Natural killer cell treated with Interleukin-12 subunit alpha and Interleukin-12 subunit beta and Interleukin-15 and Interleukin-18, amount 100 ng/mL, for 72 hours (primary cell): Measurements from ENCODE around the gene SLC2A3. TPM values are rescaled to one million over a fixed set of nuclear protein-coding genes. Genes with fewer than 3 reads are reported as not detected.
"Not testable (repeated sequence)": the region's sequence is repeated elsewhere in the genome, so short reads cannot be mapped to it uniquely, and the experiment has no call there.

Experiments used
- ATAC-seq, 2 donors: fragments of 150-1000 bp; cut with Tn5 transposase in 1 of 2; sonication (Bioruptor Pico), chemical (Tn5 transposase) in 1 of 2; 2 replicates each; pipeline ENCODE4 v1.10.0; 2021
- DNase-seq: peaks from one replicate; pipeline ENCODE4 v3.0.0; 2022; ENCODE audit warnings: low spot score
- H3K27ac Mint-ChIP-seq, 2 donors: 1 replicate in 1 of 2; 2 replicates in 1 of 2; pipeline ENCODE4 v1.8.0; 2022; ENCODE audit warnings: mixed read lengths in 2 of 2, mild to moderate bottlenecking in 1 of 2, moderate library complexity in 1 of 2
- H3K27me3 Mint-ChIP-seq, 2 donors: 1 replicate in 1 of 2; 2 replicates in 1 of 2; pipeline ENCODE4 v1.8.0; 2022; ENCODE audit warnings: mixed read lengths in 2 of 2
- H3K36me3 Mint-ChIP-seq: one replicate; pipeline ENCODE4 v1.8.0; 2022; ENCODE audit warnings: mixed read lengths
- H3K4me1 Mint-ChIP-seq, 2 donors: 1 replicate in 1 of 2; 2 replicates in 1 of 2; pipeline ENCODE4 v1.8.0; 2022; ENCODE audit warnings: low read depth in 2 of 2, mixed read lengths in 2 of 2, mild to moderate bottlenecking in 1 of 2
- H3K4me3 Mint-ChIP-seq: one replicate; pipeline ENCODE4 v1.8.0; 2022; ENCODE audit warnings: mixed read lengths
- H3K9me3 Mint-ChIP-seq: 2 replicates; pipeline ENCODE4 v1.8.0; 2022; ENCODE audit warnings: mixed read lengths
- total RNA-seq, 2 donors: library from RNA; stranded (reverse); gene quantifications; one replicate each; pipeline ENCODE4 v1.2.3, GENCODE V29; 2022

SLC2A3 gene
- total RNA-seq, result 100 to 1,000 TPM; 250 to 356 TPM

- DNase-seq (peak; percentile 75), ATAC-seq (peak; percentile 82 to 87)
- H3K4me3 Mint-ChIP-seq, result no peak within 1 kb of the TSS
- H3K4me1 Mint-ChIP-seq, result peaks cover 15 to 16% of the 10 kb centered on the region in 2 donors
- H3K27me3 Mint-ChIP-seq, result no peaks in the 10 kb centered on the region
- H3K36me3 Mint-ChIP-seq, result peaks cover 8% of the 10 kb centered on the region
- no peak within 1 kb of the TSS for H3K27ac Mint-ChIP-seq
- H3K9me3 Mint-ChIP-seq, result no peaks in the 10 kb centered on the region
Observed at GRCh38 chr12:7935590-7936581, at the start of gene SLC2A3. SLC2A3 (minus strand) TSS chr12:7936187; CDS start chr12:7936034, 153 bp downstream.

GRCh38 chr12:7984900-7985299 is 48.9 kb upstream of the SLC2A3 start:
- peaks cover 2 to 3% of the 10 kb centered on the region in 2 donors for H3K4me1 Mint-ChIP-seq
- H3K9me3 Mint-ChIP-seq, result no peaks in the 10 kb centered on the region
- DNase-seq (no peak), ATAC-seq (no peak)
- peak overlapping the region in 1 of 2 donors; percentile 61 for H3K27ac Mint-ChIP-seq
- H3K36me3 Mint-ChIP-seq, result no peaks in the 10 kb centered on the region
- no peaks in the 10 kb centered on the region for H3K27me3 Mint-ChIP-seq
- H3K4me3 Mint-ChIP-seq, result no peak overlapping the region

- H3K36me3 Mint-ChIP-seq, H3K4me1 Mint-ChIP-seq, ATAC-seq, H3K27me3 Mint-ChIP-seq, H3K9me3 Mint-ChIP-seq, H3K4me3 Mint-ChIP-seq, DNase-seq: not testable (repeated sequence)
- H3K27ac Mint-ChIP-seq, result peak overlapping the region in 1 of 2 donors; percentile 32
Observed at GRCh38 chr12:7983460-7983859, 47.5 kb upstream of the SLC2A3 start.

GRCh38 chr12:7983019-7983418 is 47.0 kb upstream of the SLC2A3 start:
- H3K4me1 Mint-ChIP-seq, H3K4me3 Mint-ChIP-seq, H3K36me3 Mint-ChIP-seq, H3K27me3 Mint-ChIP-seq, H3K27ac Mint-ChIP-seq, H3K9me3 Mint-ChIP-seq, ATAC-seq, DNase-seq: not testable (repeated sequence)

GRCh38 chr12:7982332-7982735 is 46.3 kb upstream of the SLC2A3 start:
- H3K9me3 Mint-ChIP-seq, H3K36me3 Mint-ChIP-seq, H3K4me3 Mint-ChIP-seq, DNase-seq, H3K27me3 Mint-ChIP-seq, ATAC-seq, H3K4me1 Mint-ChIP-seq: not testable (repeated sequence)
- H3K27ac Mint-ChIP-seq, result peak overlapping the region in 1 of 2 donors; percentile 70

GRCh38 chr12:7981446-7981845 is 45.5 kb upstream of the SLC2A3 start:
- Mint-ChIP-seq H3K27me3 (no peaks in the 10 kb centered on the region), H3K36me3 (no peaks in the 10 kb centered on the region), H3K4me1 (no peaks in the 10 kb centered on the region), H3K27ac (no peak overlapping the region), H3K4me3 (no peak overlapping the region), H3K9me3 (no peaks in the 10 kb centered on the region)
- DNase-seq (no peak), ATAC-seq (no peak)

GRCh38 chr12:7977351-7978124 is 41.6 kb upstream of the SLC2A3 start:
- DNase-seq, H3K27me3 Mint-ChIP-seq, ATAC-seq, H3K4me3 Mint-ChIP-seq, H3K36me3 Mint-ChIP-seq, H3K4me1 Mint-ChIP-seq, H3K9me3 Mint-ChIP-seq: not testable (repeated sequence)
- peak overlapping the region in 1 of 2 donors; percentile 17 for H3K27ac Mint-ChIP-seq

- no peaks in the 10 kb centered on the region for H3K27me3 Mint-ChIP-seq
- H3K9me3 Mint-ChIP-seq, result no peaks in the 10 kb centered on the region
- peaks cover 6% of the 10 kb centered on the region for H3K36me3 Mint-ChIP-seq
- peak overlapping the region; percentile 96 to 97 for H3K27ac Mint-ChIP-seq
- DNase-seq, result no peak
- ATAC-seq, result no peak
- H3K4me1 Mint-ChIP-seq, result peaks cover 17 to 22% of the 10 kb centered on the region in 2 donors
- H3K4me3 Mint-ChIP-seq, result peak overlapping the region; percentile 49
Observed at GRCh38 chr12:7973457-7973825, 37.5 kb upstream of the SLC2A3 start.

- Mint-ChIP-seq H3K9me3 (no peaks in the 10 kb centered on the region), H3K4me3 (peak overlapping the region; percentile 55)
- no peak for ATAC-seq
Observed at GRCh38 chr12:7972734-7973456, 36.9 kb upstream of the SLC2A3 start.

GRCh38 chr12:7972269-7972668 is 36.3 kb upstream of the SLC2A3 start:
- not testable (repeated sequence) for H3K9me3 Mint-ChIP-seq, H3K27me3 Mint-ChIP-seq, DNase-seq, H3K36me3 Mint-ChIP-seq
- peaks cover 17 to 22% of the 10 kb centered on the region in 2 donors for H3K4me1 Mint-ChIP-seq
- H3K27ac Mint-ChIP-seq, result peak overlapping the region; percentile 96 to 97
- peak in 1 of 2 donors; percentile 31 for ATAC-seq
- peak overlapping the region; percentile 55 for H3K4me3 Mint-ChIP-seq

More at GRCh38 chr12:7972734-7973456, 36.9 kb upstream of the SLC2A3 start:
- no peak for DNase-seq
- H3K27me3 Mint-ChIP-seq, result no peaks in the 10 kb centered on the region
- peak overlapping the region; percentile 96 to 97 for H3K27ac Mint-ChIP-seq
- peaks cover 6% of the 10 kb centered on the region for H3K36me3 Mint-ChIP-seq
- H3K4me1 Mint-ChIP-seq, result peaks cover 17 to 22% of the 10 kb centered on the region in 2 donors

GRCh38 chr12:7971765-7972164 is 35.8 kb upstream of the SLC2A3 start:
- ATAC-seq, H3K9me3 Mint-ChIP-seq, H3K36me3 Mint-ChIP-seq, H3K27me3 Mint-ChIP-seq, DNase-seq: not testable (repeated sequence)
- Mint-ChIP-seq H3K27ac (peak overlapping the region; percentile 96 to 97), H3K4me3 (peak overlapping the region; percentile 95), H3K4me1 (peaks cover 17 to 22% of the 10 kb centered on the region in 2 donors)

- no peaks in the 10 kb centered on the region for H3K27me3 Mint-ChIP-seq
- ATAC-seq, result peak; percentile 97
- DNase-seq, result peak; percentile 92
- H3K9me3 Mint-ChIP-seq, result no peaks in the 10 kb centered on the region
- peak overlapping the region; percentile 96 to 97 for H3K27ac Mint-ChIP-seq
- peaks cover 6% of the 10 kb centered on the region for H3K36me3 Mint-ChIP-seq
- peak overlapping the region; percentile 95 for H3K4me3 Mint-ChIP-seq
- peaks cover 17 to 22% of the 10 kb centered on the region in 2 donors for H3K4me1 Mint-ChIP-seq
Observed at GRCh38 chr12:7970475-7971252, 34.7 kb upstream of the SLC2A3 start.

- H3K4me3 Mint-ChIP-seq, result no peak overlapping the region
- H3K36me3 Mint-ChIP-seq, result peaks cover 6% of the 10 kb centered on the region
- H3K9me3 Mint-ChIP-seq, result no peaks in the 10 kb centered on the region
- ATAC-seq (no peak), DNase-seq (no peak)
- no peak overlapping the region for H3K27ac Mint-ChIP-seq
- no peaks in the 10 kb centered on the region for H3K27me3 Mint-ChIP-seq
- peaks cover 18 to 20% of the 10 kb centered on the region in 2 donors for H3K4me1 Mint-ChIP-seq
Observed at GRCh38 chr12:7966563-7966962, 30.6 kb upstream of the SLC2A3 start.
